ENCODE data around the gene NEO1.

DNA sequence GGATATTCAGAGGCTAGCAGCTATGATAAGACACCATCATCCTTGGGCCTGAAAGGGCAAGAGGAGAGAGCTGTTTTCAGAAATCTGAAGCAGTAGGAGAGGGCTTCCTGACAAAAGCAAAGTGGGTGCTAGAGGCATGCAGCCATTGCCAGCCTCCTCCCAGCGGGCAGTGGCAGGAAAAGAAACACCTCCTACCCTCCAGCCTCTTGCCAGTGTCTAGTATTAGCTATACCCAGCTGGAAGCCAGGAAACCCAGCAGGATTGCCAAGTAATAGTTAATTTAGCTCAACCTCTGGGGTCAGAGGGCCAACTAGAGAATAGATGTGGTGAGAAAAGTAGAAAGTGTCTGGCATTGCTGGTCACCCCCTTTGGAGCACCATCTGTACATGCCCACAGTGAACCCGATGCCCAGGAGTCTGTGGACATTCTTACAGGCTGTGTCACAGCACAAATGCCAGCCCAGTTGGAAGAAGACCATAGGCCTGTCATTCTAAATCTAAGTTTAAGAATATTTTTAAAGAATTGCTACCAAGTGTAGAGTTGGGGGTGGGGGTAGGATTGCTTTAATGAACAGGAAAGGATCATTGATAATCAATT lies 231.2 kb downstream of the NEO1 start:
- TF ChIP-seq, protein P1, sequence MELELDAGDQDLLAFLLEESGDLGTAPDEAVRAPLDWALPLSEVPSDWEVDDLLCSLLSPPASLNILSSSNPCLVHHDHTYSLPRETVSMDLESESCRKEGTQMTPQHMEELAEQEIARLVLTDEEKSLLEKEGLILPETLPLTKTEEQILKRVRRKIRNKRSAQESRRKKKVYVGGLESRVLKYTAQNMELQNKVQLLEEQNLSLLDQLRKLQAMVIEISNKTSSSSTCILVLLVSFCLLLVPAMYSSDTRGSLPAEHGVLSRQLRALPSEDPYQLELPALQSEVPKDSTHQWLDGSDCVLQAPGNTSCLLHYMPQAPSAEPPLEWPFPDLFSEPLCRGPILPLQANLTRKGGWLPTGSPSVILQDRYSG (CRISPR knock-in tag; IDR thresholded peaks at IDR 0.05), result no peak
- TF ChIP-seq SMC3 (IDR thresholded peaks at IDR 0.05; ENCODE audit: low read length) (no peak), BHLHE40 (IDR thresholded peaks at IDR 0.05; ENCODE audit: low read length) (no peak), CBX5 (CRISPR knock-in tag; IDR thresholded peaks at IDR 0.05; ENCODE audit: borderline replicate concordance) (no peak), DNMT1 (CRISPR knock-in tag; IDR thresholded peaks at IDR 0.05) (no peak), XRCC5 (optimal IDR thresholded peaks at IDR 0.05; ENCODE audit: low read length) (no peak), NFE2L1 (CRISPR knock-in tag; IDR thresholded peaks at IDR 0.05; ENCODE audit: borderline replicate concordance) (no peak), RAD51 (IDR thresholded peaks at IDR 0.05; ENCODE audit: borderline replicate concordance) (no peak)
- TF ChIP-seq, protein P2, sequence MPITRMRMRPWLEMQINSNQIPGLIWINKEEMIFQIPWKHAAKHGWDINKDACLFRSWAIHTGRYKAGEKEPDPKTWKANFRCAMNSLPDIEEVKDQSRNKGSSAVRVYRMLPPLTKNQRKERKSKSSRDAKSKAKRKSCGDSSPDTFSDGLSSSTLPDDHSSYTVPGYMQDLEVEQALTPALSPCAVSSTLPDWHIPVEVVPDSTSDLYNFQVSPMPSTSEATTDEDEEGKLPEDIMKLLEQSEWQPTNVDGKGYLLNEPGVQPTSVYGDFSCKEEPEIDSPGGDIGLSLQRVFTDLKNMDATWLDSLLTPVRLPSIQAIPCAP (CRISPR knock-in tag; IDR thresholded peaks at IDR 0.05; ENCODE audit: low read depth), result no peak
- TF ChIP-seq, protein P3, sequence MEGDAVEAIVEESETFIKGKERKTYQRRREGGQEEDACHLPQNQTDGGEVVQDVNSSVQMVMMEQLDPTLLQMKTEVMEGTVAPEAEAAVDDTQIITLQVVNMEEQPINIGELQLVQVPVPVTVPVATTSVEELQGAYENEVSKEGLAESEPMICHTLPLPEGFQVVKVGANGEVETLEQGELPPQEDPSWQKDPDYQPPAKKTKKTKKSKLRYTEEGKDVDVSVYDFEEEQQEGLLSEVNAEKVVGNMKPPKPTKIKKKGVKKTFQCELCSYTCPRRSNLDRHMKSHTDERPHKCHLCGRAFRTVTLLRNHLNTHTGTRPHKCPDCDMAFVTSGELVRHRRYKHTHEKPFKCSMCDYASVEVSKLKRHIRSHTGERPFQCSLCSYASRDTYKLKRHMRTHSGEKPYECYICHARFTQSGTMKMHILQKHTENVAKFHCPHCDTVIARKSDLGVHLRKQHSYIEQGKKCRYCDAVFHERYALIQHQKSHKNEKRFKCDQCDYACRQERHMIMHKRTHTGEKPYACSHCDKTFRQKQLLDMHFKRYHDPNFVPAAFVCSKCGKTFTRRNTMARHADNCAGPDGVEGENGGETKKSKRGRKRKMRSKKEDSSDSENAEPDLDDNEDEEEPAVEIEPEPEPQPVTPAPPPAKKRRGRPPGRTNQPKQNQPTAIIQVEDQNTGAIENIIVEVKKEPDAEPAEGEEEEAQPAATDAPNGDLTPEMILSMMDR (CRISPR knock-in tag; IDR thresholded peaks at IDR 0.05), result no peak
- TF ChIP-seq, protein P4, sequence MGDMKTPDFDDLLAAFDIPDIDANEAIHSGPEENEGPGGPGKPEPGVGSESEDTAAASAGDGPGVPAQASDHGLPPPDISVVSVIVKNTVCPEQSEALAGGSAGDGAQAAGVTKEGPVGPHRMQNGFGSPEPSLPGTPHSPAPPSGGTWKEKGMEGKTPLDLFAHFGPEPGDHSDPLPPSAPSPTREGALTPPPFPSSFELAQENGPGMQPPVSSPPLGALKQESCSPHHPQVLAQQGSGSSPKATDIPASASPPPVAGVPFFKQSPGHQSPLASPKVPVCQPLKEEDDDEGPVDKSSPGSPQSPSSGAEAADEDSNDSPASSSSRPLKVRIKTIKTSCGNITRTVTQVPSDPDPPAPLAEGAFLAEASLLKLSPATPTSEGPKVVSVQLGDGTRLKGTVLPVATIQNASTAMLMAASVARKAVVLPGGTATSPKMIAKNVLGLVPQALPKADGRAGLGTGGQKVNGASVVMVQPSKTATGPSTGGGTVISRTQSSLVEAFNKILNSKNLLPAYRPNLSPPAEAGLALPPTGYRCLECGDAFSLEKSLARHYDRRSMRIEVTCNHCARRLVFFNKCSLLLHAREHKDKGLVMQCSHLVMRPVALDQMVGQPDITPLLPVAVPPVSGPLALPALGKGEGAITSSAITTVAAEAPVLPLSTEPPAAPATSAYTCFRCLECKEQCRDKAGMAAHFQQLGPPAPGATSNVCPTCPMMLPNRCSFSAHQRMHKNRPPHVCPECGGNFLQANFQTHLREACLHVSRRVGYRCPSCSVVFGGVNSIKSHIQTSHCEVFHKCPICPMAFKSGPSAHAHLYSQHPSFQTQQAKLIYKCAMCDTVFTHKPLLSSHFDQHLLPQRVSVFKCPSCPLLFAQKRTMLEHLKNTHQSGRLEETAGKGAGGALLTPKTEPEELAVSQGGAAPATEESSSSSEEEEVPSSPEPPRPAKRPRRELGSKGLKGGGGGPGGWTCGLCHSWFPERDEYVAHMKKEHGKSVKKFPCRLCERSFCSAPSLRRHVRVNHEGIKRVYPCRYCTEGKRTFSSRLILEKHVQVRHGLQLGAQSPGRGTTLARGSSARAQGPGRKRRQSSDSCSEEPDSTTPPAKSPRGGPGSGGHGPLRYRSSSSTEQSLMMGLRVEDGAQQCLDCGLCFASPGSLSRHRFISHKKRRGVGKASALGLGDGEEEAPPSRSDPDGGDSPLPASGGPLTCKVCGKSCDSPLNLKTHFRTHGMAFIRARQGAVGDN (CRISPR knock-in tag; IDR thresholded peaks at IDR 0.05), result no peak
